ENCODE data around the gene UNC119.
"Not testable (repeated sequence)": the region's sequence is repeated elsewhere in the genome, so short reads cannot be mapped to it uniquely, and the experiment has no call there.

UNC119 gene

DNA sequence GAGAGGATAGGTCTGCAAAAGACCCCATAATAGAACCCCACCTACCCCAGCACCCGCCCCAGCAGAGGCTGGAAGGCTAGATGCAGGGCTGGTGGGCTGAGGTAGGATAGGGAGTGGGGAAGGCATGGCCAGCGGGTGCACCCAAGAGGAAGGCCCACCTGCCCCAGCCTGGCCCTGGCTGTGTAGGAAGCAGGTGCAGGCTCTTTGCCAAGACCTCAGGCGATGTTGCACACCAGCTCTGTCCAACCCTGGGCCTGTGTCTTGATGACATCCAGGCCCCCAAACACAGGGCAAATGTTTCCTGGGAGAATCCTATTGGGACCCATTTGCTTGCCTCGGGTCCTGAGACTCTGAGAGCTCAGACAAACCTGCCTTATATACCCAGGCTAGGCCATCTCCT is 12.2 kb downstream of the UNC119 start:
- DNase-seq: no peak

DNA sequence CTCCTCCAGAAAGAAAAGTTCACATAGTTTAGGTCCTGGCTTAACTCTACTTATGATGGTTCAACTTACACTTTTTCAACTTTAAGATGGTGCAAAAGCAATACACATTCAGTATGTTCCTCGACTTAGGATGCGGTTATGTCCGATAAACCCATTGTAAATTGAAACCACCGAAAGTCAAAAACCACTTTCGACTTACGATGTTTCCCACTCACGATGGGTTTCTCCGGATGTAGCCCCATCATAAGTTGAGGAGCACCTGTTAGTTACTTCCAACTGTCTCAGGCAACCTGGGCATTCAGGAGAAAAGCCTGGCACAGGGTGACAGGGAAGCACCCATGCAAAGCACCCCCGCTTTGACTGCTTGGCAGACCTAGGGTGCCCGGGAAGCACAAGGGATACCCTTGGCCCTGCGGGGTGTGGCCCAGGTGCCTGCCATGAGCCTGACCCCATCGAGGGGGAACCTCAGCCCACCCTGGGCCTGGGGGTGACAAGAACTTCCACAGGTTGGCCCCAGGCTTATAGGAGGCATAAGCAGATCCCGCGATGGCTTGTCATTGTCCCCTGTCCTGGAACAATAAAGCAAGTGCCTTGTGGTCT is 14.0 kb downstream of the UNC119 start:
- DNase-seq: no peak

DNA sequence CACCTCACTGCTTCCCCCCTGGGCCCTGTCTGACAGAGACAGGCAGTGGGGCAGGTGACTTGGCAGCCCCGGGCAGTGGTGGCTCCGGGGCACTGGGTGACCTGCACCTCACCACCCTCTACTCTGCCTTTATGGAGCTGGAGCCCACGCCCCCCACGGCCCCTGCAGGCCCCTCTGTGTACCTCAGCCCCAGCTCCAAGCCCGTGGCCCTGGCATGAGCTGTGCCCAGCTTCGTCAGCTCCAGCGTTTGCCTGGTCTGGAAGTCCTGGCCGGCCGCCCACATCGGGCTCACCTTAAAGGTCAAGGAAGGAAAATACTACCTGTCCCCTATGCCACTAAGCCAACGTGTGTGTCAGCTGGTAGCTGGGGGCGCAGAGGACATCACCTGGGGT is 15.2 kb downstream of the UNC119 start:
- DNase-seq: no peak

DNA sequence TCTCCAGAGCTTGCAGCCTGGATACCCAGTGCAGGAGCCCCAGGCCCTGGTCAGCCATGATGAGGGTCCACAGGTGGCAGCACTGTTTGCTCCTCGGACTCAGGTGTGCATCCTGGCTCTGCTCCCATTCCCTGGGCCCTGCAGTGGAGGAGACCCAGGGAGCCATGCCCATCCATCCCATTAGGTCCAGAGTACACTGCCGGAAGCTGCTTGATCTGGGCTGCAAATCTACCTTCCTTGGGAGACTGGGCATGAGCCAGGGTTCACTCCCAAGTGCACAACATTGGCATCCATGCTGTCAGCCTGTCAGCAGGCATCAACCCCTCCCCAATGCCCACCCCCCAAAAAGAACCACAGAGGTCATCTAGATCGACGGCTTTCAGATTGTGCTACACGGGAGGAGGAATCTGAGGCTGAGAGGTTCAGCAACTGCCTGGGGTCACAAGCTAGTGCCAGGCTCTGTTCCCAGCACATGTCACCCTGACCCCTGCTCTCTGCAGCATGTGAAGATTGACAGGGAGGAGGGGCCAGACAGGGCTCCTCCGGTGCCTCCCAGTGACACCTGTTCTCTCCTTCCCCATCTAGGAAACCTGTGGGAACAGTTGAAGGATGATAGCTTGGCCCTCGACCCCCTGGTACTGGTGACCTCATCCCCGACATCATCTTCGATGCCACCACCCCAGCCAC is 15.7 kb downstream of the UNC119 start:
- DNase-seq: no peak

DNA sequence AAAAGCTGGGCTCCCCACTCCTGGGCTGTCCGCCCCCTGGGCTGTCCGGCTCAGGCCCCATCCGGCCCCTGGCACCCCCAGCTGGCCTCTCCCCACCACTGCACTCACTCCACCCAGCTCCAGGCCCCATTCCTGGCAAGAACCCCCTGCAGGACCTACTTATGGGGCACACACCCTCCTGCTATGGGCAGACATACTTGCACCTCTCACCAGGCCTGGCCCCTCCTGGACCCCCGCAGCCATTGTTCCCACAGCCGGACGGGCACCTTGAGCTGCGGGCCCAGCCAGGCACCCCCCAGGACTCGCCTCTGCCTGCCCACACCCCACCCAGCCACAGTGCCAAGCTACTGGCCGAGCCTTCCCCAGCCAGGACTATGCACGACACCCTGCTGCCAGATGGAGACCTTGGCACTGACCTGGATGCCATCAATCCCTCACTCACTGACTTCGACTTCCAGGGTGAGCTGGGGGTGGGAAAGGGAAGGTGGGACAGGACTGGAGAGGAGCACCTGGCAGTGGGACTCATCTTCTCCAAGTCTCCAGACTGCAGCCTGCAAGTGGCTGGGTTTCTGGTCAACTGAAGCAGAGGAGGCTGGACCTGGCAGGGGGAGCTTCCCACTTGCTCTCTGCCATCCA is 17.6 kb downstream of the UNC119 start:
- no peak for DNase-seq

DNA sequence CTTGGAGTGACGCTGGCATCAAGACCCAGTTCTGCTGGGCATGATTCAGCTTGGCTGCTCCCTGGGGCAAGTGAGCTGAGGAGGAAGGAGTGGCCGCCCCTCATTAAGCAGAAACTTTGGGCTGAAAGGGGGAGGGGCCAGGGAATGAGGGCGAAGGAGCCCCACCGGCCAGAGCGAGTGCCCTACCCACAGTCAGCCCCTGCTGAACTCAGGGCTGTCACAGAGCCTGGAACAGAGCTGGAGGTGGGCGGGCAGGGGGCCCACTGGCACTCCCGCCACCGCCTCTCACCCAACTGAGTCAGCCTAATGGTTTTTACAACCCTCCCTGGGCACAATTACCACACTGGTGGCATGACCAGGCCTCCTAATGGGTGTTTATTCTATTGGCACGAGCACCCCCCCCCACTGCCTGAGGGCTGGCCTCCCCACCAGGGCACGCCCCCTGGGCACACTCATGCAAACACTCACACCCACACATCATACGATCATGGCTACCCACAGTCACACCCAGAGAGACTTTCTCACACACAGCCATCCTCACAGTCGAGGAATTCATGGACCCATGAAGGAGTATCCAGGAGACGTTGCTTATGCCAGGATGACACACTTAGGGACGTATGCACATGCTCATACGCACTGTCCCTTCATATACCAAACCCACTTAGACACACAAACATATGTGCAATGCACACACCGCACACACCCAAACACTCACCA is 19.2 kb downstream of the UNC119 start:
- no peak for DNase-seq

DNA sequence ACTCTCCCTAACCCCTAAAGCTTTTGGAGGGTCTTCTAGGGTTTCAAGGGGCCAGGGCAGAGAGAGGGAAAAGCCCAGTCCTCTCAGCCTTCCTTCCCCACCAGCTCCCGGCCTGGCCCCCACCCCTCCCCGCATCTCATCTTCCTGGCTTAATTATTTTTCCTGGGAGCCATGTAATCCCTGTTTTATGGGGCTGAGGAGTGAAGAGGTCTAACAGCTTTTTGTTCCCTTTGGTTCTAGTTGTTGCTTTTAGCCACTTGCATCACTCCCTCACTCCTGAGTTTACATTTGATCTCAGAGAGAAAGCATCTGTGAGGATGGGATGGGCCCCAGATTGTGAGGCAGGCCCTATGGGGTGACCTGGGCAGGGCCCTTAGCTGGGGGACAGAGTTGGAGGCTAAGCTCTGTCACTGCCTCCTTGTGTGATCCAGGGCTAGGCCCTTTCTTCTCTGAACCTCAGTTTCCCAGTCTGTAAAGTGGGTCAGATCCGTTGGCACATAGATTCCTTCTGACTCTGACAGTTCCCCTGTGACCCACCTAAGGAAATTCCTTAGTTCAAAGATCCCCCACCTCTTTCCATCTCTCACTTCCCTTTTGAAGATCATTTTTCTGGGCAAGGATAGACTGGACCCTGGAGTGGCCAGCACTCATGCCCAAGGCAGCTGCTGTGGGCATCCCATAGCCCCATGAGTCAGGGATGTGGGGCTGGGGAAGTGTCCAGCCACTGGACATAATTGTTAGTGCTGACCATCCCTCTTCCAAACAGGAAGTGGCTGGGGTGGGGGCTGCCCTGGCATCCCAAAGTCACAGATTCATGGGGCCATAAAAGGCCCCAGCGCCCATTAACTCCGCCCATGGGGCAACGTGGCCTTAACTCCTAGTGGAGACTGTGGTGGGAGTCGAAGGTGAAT is 20.1 kb downstream of the UNC119 start:
- DNase-seq: no peak

DNA sequence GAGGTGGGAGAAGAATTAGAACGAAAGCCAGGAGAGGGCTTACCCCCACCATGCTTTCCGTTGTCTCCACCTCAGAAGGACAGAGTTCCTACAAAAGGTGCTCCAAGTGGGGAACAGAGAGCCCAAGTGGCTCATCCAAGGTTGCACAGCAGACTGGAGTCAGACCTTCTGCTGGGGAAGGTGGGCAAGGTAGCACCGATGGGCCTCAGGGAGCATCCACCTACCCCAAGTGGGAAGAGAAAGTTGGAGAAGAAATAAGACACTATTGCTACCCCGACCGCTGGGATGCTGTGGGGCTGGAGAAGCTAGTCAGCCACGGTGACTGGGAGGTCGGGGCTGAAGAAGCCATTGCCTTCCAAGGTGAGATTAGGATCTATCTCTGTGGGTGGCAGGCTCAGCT is 21.5 kb downstream of the UNC119 start:
- DNase-seq: no peak

DNA sequence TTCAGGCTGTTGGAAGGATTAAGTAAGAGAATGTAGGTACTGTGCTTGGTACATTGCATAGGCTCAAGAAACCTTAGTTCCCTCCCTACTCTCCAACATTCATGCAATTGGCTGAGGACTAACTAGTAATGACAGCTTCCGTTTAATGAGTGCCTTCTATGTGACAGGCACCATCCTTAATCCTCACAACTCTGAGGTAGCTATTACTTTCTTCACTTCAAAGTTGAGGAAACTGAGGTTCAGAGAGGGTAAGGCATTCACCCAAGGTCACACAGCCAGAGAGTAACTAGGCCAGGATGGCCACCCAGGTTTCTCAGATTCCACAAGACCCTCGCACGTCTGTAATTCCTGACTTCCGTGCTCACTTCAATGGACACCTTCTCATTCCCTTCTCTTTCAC is 22.2 kb downstream of the UNC119 start:
- DNase-seq: no peak

DNA sequence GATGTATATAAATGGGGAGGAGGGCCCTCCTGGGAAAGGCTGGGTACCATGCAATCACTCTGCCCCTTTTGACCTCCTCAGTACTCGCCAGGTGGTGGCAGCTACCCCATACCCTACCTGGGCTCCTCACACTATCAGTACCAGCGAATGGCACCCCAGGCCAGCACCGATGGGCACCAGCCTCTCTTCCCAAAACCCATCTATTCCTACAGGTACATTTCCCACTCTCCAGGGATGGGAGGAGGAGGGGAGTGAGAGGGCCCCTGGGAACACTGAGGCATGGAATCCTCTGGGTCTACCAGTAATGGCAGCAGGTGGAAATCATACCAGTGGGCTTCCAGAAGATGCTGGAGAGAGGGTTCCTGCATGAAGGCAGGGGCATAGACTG is 23.4 kb downstream of the UNC119 start:
- DNase-seq: no peak

DNA sequence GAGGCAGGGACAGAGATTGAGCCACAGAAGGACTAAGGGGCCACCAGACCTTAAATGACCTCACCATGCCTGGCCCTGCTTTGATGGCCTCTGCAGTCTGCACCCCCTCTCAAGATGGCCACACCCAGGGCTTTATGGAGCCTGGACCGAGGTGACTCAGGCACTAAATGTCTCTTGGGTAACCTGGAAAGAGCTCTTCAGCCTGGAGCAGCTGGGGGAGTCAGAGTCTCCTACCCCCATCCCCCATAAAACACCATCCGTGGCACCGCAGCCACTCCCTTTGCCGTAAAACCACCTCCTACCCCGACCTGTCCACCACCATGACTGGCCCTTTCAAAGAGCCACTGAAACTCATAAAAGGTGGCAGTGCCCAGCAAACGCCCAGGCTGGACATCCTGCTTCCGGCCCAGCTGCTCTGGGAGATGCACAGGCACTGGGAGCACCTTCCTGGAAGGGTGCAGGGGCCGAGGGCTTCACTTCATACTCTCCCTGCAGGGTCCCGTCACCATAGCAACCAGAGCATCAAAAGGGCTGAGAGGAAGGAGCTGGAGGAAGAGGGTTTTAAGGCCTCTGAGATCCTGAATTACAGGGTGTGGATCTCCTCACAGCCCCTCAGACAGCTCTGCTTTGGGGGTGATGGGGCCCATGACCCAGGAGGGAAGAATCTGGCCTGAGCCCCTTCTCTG is 24.0 kb downstream of the UNC119 start:
- DNase-seq: no peak

DNA sequence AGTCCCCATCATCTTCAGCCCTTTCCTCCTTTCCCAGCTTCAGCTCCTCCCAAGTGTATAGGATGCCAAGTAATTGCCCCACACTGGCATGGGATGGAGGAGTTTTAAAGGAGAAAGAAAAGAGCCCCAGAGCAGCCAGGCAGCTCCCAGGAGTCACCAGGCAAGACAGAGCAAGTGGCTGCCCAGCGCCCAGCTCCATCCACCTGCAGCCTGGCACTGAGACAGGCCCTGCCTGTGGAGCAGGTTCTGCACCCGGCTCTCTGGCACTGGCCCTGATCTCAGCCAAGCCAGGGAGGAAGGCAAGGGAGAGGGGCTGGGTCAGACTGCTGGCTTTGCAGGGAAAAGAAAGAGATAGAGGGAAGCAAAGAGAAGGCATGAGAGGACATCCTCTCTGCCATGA is 24.6 kb downstream of the UNC119 start:
- DNase-seq: no peak

DNA sequence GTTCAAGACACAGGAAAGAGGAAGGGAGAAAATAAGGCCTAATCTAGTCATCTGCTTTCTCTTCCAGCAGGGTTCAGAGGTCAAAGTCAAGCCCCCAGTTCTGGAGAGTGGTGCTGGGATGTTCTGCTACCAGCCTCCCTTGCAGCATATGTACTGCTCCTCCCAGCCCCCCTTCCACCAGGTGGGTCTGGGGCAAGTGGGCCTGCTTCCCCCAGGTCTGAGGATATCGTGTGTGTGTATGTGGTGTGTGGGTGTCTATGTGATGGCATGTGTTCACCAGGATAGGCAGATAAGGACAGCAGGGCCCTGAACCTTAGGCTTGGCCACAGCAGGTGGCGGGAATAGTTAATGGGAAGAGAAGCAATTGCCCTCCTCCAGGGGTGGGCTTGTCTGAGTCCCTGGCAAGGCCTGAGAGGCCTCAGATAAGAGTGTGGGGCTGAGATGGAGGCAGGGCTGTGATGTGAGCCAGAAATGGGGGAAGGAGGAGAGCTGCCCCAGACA is 25.2 kb downstream of the UNC119 start:
- no peak for DNase-seq

DNA sequence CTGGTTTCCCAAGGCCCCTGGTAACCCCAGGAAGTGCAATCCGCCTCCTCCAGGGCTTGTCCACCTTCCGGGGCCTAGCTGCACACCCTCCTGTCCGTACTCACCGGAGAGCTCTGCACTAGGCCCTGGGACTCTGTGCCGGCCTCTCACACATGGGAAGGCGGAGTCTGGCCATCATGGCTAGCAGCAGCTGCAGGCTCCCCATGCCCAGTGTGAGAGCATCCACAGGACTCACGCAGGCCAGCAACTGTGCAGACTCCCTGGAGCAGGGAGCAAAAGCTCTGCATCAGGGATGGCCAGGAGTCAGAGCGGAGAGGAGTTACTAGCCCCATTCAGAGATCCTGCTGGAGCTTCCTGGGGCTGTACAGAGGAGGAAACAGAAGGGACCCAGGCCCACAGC is 26.0 kb downstream of the UNC119 start:
- DNase-seq: no peak

DNA sequence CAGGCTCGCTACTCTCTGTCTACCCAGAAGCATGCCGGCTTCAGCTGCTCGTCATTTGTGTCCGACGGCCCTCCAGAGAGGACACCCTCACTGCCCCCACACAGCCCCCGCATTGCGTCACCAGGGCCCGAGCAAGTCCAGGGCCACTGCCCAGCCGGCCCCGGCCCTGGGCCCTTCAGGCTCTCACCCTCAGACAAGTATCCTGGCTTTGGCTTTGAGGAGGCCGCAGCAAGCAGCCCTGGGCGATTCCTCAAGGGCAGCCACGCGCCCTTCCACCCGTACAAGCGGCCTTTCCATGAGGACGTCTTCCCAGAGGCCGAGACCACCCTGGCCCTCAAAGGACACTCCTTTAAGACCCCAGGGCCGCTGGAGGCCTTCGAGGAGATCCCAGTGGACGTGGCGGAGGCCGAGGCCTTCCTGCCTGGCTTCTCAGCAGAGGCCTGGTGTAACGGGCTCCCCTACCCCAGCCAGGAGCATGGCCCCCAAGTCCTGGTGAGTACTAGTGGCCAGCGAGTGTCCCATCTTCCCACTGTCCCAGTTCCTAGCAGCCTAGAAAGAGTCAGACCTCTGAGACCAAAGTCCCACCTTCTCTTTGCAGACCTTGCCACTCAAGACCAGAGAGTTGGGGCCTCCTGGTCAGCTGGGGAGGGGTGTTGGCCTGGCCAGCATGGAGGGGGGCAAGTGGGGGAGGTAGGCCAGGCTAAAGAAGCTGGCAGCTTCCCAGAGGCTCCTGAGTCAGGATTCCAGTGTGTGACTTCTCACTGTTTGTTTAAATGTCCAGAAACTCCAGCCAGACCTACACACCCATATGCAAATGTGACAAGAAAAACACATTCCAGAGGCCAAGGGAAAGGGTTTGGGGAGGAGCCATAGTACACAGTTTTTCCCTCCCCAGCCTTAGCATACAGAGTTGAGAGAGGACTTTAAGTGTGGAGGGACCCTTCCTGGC is 27.7 kb downstream of the UNC119 start:
- DNase-seq: no peak

DNA sequence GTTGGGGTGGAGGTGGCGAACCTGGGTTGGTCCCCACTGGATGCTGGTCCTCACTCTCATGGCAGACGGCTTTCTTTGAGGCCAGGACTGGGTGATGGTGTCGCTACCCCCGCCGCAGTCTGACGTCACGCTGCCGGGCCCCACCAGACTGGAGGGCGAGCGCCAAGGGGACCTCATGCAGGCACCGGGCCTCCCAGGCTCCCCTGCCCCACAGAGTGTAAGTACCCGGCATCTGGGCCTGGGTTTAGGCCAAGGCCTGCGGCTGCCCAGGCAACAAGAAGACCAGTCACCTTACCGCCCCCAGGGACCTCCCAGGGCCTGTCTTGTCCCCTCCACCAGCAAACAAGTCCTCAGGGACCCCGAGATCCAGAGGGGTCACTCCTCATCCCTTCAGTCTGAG is 28.5 kb downstream of the UNC119 start:
- DNase-seq: no peak

DNA sequence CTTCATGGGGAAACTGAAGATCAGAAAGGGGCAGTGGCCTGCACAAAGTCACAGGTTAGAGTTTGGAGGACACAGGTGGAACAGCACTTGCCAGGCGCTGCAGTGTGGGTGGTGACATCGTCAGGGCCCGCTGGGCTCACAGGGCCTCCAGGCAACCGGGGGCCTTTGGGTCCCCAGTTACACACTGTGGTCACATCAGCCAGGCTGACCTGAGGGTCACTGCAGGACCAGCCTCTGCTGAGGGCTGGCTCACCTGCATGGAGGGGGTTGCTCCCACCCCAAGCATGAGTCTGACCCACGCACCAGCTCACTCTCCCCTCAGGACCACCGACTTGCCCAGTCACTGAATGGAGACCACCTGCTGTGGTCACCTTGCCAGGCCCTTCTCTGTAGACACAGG is 29.2 kb downstream of the UNC119 start:
- no peak for DNase-seq

DNA sequence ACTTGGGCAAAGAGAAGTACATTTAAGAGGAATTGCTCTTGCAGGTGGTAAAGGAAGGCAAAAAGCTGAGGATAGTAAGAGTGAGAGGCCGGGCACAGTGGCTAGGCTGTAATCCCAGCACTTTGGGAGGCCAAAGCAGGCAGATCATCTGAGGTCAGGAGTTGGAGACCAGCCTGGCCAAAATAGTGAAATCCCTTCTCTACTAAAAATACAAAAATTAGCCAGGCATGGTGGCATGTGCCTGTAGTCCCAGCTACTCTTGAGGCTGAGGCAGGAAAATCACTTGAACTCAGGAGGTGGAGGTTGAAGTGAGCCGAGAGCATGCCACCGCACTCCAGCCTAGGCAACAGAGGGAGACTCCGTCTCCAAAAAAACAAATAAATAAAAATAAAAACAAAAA is 30.1 kb downstream of the UNC119 start:
- DNase-seq: not testable (repeated sequence)

DNA sequence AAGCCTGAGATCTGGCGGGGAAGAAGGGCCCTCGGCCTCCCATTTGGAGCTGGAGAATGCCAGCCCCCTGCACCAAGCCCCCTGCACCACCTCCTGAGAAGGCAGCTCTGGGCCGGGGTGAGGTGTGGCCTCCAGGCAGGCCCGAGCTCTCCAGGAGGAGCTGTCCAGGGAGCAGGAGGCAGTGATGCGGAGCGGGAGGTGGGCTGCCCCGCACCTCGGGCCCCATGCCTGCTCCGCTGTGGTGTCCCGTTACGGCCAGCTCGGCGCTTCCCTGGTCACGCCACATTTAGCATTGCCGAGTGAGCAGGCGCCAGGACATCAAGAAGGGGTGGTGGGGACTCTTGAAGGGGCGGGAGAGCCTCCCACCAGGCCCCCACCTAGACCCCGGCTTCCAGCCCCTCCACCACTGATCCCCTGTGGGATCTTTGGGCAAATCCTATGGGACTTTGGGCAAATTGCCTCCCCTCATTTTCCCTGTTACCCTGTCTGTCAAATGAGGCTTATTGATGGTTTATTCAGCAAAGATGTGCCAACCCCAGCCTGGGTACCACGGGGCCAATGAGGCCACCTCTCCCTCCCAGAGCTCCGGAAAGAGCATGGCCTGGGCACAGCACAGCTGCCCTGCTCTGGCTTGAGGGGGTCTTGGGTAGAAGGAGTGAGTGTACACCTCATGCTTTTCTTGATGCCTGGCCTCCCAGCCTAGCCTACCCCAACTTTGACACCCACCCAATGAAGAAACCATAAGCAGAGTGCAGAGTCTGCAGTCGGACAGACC is 30.9 kb downstream of the UNC119 start:
- no peak for DNase-seq

DNA sequence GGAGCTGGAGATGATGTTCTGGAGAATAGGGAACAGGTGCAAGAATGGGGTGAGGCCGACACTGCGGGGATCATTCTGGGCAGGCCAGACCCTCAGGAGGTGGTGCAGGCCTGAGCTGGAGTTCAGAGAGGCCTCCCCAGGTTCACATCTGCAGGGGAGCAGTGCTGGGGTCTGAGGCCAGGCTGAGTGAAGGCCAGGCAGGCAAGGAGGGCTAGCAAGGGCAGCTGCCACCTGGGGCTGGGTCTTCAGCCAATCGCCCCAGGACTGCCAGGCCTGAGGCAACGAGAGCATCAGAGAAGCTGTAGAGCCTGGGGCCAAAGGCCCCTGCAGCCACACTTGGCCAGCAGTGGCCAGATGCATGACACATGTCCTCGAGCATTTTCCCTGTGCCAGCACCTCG is 31.7 kb downstream of the UNC119 start:
- no peak for DNase-seq

All from CD4-positive, alpha-beta T cell treated with Interleukin-1 beta for 1 hour (primary cell).